ENCODE data around the gene IL20RA.

The IL20RA gene

GRCh38 chr6:137025786-137026730 lies 18.7 kb downstream of the IL20RA start:
- Histone ChIP-seq H3K4me3 (ENCODE audit: insufficient read depth, low read depth, low read length, poor library complexity, severe bottlenecking) (no peak overlapping the region), H3K9me3 (ENCODE audit: control insufficient read depth, low read length) (no peaks in the 10 kb centered on the region), H3K27ac (ENCODE audit: insufficient read depth, low read length, poor library complexity, severe bottlenecking) (no peak overlapping the region), H3K4me1 (ENCODE audit: control insufficient read depth, insufficient read depth, low read length, poor library complexity, severe bottlenecking) (no peaks in the 10 kb centered on the region), H3K36me3 (ENCODE audit: control insufficient read depth, insufficient read depth, low read length) (no peaks in the 10 kb centered on the region), H3K27me3 (replicated peaks; ENCODE audit: control insufficient read depth, insufficient read depth, low read length, poor library complexity, severe bottlenecking) (peaks cover 5% of the 10 kb centered on the region)
- DNase-seq = no peak

DNA sequence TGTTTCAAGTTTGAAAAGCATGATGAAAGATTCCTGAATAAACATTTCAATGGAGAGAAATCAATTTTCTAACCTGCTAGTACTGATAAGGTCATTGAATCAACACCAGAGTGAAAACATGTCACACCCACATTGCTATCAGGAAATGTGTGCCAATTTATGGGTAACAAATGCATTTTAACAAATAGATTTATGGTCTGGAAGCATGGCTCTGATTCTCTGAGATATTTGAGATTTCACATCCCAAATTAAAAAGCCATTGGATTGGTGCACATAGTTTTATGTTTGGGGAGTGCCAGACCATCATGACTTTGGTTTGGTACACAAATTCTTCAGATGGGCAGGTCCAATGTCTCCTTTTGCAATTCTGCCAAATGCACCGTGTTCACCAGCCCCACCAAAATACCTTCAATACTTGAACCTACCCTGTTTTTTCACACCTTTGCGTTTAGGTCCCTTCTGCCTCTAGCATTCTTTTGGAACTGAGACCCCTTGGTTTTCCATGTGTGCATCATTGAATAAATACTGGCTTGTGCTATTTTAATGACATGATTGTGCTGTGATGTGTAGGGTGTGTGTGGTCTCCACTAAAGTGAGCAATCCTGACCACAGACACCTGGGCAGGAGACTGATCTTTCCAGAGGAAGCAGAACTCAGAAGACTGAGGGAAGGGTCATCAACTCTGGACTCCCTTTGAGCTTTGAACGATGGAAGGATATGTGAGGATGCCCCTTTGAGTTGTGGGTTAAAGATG lies 20.4 kb downstream of the IL20RA start:
- Histone ChIP-seq H3K9me3 (ENCODE audit: control insufficient read depth, low read length) (no peaks in the 10 kb centered on the region), H3K27me3 (replicated peaks; ENCODE audit: control insufficient read depth, insufficient read depth, low read length, poor library complexity, severe bottlenecking) (peaks cover 5% of the 10 kb centered on the region), H3K4me1 (ENCODE audit: control insufficient read depth, insufficient read depth, low read length, poor library complexity, severe bottlenecking) (no peaks in the 10 kb centered on the region), H3K4me3 (ENCODE audit: insufficient read depth, low read depth, low read length, poor library complexity, severe bottlenecking) (no peak overlapping the region), H3K27ac (ENCODE audit: insufficient read depth, low read length, poor library complexity, severe bottlenecking) (no peak overlapping the region), H3K36me3 (ENCODE audit: control insufficient read depth, insufficient read depth, low read length) (no peaks in the 10 kb centered on the region)
- DNase-seq = no peak

GRCh38 chr6:137020776-137021175 lies 24.0 kb downstream of the IL20RA start:
- no peak for DNase-seq
- no peak overlapping the region for H3K4me3 ChIP-seq (ENCODE audit: insufficient read depth, low read depth, low read length, poor library complexity, severe bottlenecking)
- peaks cover 2% of the 10 kb centered on the region for H3K27me3 ChIP-seq (replicated peaks; ENCODE audit: control insufficient read depth, insufficient read depth, low read length, poor library complexity, severe bottlenecking)
- H3K36me3 ChIP-seq (ENCODE audit: control insufficient read depth, insufficient read depth, low read length) = no peaks in the 10 kb centered on the region
- H3K9me3 ChIP-seq (ENCODE audit: control insufficient read depth, low read length) = no peaks in the 10 kb centered on the region
- no peak overlapping the region for H3K27ac ChIP-seq (ENCODE audit: insufficient read depth, low read length, poor library complexity, severe bottlenecking)
- H3K4me1 ChIP-seq (ENCODE audit: control insufficient read depth, insufficient read depth, low read length, poor library complexity, severe bottlenecking) = no peaks in the 10 kb centered on the region

GRCh38 chr6:137019476-137020272 lies 25.1 kb downstream of the IL20RA start:
- H3K27ac ChIP-seq (ENCODE audit: insufficient read depth, low read length, poor library complexity, severe bottlenecking) = no peak overlapping the region
- H3K4me3 ChIP-seq (ENCODE audit: insufficient read depth, low read depth, low read length, poor library complexity, severe bottlenecking) = no peak overlapping the region
- no peaks in the 10 kb centered on the region for H3K9me3 ChIP-seq (ENCODE audit: control insufficient read depth, low read length)
- H3K4me1 ChIP-seq (ENCODE audit: control insufficient read depth, insufficient read depth, low read length, poor library complexity, severe bottlenecking) = no peaks in the 10 kb centered on the region
- peaks cover 2% of the 10 kb centered on the region for H3K27me3 ChIP-seq (replicated peaks; ENCODE audit: control insufficient read depth, insufficient read depth, low read length, poor library complexity, severe bottlenecking)
- H3K36me3 ChIP-seq (ENCODE audit: control insufficient read depth, insufficient read depth, low read length) = no peaks in the 10 kb centered on the region
- DNase-seq = no peak

GRCh38 chr6:137017081-137017480 lies 27.7 kb downstream of the IL20RA start:
- Histone ChIP-seq H3K27ac (ENCODE audit: insufficient read depth, low read length, poor library complexity, severe bottlenecking) (no peak overlapping the region), H3K4me1 (ENCODE audit: control insufficient read depth, insufficient read depth, low read length, poor library complexity, severe bottlenecking) (no peaks in the 10 kb centered on the region), H3K4me3 (ENCODE audit: insufficient read depth, low read depth, low read length, poor library complexity, severe bottlenecking) (no peak overlapping the region), H3K36me3 (ENCODE audit: control insufficient read depth, insufficient read depth, low read length) (no peaks in the 10 kb centered on the region), H3K9me3 (ENCODE audit: control insufficient read depth, low read length) (no peaks in the 10 kb centered on the region), H3K27me3 (replicated peaks; ENCODE audit: control insufficient read depth, insufficient read depth, low read length, poor library complexity, severe bottlenecking) (peaks cover 7% of the 10 kb centered on the region)
- DNase-seq = no peak

- Histone ChIP-seq H3K4me3 (ENCODE audit: insufficient read depth, low read depth, low read length, poor library complexity, severe bottlenecking) (no peak overlapping the region), H3K27ac (ENCODE audit: insufficient read depth, low read length, poor library complexity, severe bottlenecking) (no peak overlapping the region), H3K27me3 (replicated peaks; ENCODE audit: control insufficient read depth, insufficient read depth, low read length, poor library complexity, severe bottlenecking) (peaks cover 9% of the 10 kb centered on the region), H3K4me1 (ENCODE audit: control insufficient read depth, insufficient read depth, low read length, poor library complexity, severe bottlenecking) (no peaks in the 10 kb centered on the region), H3K9me3 (ENCODE audit: control insufficient read depth, low read length) (no peaks in the 10 kb centered on the region), H3K36me3 (ENCODE audit: control insufficient read depth, insufficient read depth, low read length) (no peaks in the 10 kb centered on the region)
- no peak for DNase-seq
Observed at GRCh38 chr6:137016356-137016755, 28.4 kb downstream of the IL20RA start.

DNA sequence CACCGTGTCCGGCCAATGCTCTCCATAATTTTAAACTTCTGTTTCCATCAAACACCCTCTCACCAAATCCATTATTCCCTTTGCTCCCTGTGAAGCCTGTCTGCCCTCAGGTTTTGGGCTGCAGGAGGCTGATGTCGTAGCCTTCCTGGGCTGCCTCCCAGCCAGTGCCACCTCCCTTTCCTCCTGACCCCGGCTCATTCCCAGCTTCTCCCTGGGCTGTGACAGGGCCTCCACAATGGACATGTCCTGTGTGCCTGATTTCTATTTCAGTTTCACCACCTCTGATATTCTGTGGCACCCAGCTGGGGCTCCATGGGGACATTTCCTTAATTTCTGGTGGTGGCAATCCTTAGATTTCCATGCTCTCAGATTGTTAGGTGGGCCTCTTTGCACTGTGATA lies 28.8 kb downstream of the IL20RA start:
- no peaks in the 10 kb centered on the region for H3K9me3 ChIP-seq (ENCODE audit: control insufficient read depth, low read length)
- no peaks in the 10 kb centered on the region for H3K4me1 ChIP-seq (ENCODE audit: control insufficient read depth, insufficient read depth, low read length, poor library complexity, severe bottlenecking)
- no peak overlapping the region for H3K4me3 ChIP-seq (ENCODE audit: insufficient read depth, low read depth, low read length, poor library complexity, severe bottlenecking)
- DNase-seq = no peak
- H3K36me3 ChIP-seq (ENCODE audit: control insufficient read depth, insufficient read depth, low read length) = no peaks in the 10 kb centered on the region
- peaks cover 9% of the 10 kb centered on the region for H3K27me3 ChIP-seq (replicated peaks; ENCODE audit: control insufficient read depth, insufficient read depth, low read length, poor library complexity, severe bottlenecking)
- no peak overlapping the region for H3K27ac ChIP-seq (ENCODE audit: insufficient read depth, low read length, poor library complexity, severe bottlenecking)

DNA sequence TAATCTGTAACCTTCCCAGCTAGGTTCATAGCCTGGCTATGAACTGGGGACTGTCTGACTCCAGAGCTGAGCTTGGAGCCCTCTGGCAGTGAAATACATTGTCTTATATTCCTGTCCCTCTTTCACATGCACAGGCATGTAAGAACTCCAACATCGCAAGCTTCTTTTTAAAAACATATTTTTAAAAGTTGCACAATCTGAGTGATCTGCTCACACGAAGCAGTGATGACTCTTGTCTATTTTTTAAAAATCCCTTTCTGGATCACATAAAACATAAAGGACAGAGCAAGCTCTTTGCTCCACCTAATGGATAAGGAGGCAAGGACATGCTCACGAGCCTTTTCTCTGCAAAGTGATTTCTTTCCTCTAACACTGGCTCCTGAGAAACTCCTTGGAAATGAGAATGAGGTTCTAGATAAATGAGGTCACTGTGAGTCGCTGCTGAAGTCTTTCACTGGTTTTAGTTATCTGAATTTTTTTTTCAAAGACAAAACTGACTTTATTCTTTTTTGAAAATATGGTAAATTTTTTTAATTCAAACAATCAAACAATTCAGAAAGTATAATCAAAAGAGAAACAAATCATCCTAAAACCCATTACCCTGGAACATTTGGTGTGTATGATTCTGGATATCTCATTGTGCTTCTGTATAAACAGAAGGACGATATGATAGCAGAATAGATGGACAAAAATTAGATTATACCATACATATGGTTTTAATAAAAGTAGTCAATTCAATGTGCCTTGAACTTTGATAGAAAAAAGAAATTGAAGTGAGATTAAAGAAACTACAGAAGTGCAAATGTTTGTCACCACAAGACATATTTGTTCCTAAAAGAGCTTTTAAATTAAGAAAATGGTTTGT lies 30.8 kb downstream of the IL20RA start:
- Histone ChIP-seq H3K4me3 (ENCODE audit: insufficient read depth, low read depth, low read length, poor library complexity, severe bottlenecking) (no peak overlapping the region), H3K27me3 (replicated peaks; ENCODE audit: control insufficient read depth, insufficient read depth, low read length, poor library complexity, severe bottlenecking) (peaks cover 9% of the 10 kb centered on the region), H3K36me3 (ENCODE audit: control insufficient read depth, insufficient read depth, low read length) (no peaks in the 10 kb centered on the region), H3K9me3 (ENCODE audit: control insufficient read depth, low read length) (no peaks in the 10 kb centered on the region), H3K4me1 (ENCODE audit: control insufficient read depth, insufficient read depth, low read length, poor library complexity, severe bottlenecking) (no peaks in the 10 kb centered on the region), H3K27ac (ENCODE audit: insufficient read depth, low read length, poor library complexity, severe bottlenecking) (no peak overlapping the region)
- no peak for DNase-seq

DNA sequence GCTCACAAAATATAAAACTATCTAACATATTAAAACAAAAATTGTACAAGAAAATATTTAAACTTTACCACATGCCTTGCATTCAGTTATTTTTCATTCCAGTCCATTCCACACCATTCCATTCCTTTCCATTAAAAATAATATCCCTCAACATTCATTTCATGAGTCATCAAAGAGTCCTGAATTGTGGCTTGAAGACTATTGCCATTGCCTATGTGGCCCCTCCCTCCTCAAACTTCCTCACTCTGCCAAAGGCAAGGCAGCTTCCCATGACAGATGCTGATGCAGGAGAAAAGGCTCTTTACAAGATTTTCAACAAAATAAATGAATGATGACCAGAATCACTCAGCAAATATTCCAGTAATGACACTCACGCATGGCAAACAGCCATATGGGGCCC lies 31.7 kb downstream of the IL20RA start:
- Histone ChIP-seq H3K9me3 (ENCODE audit: control insufficient read depth, low read length) (no peaks in the 10 kb centered on the region), H3K4me3 (ENCODE audit: insufficient read depth, low read depth, low read length, poor library complexity, severe bottlenecking) (no peak overlapping the region), H3K4me1 (ENCODE audit: control insufficient read depth, insufficient read depth, low read length, poor library complexity, severe bottlenecking) (no peaks in the 10 kb centered on the region), H3K27ac (ENCODE audit: insufficient read depth, low read length, poor library complexity, severe bottlenecking) (no peak overlapping the region), H3K27me3 (replicated peaks; ENCODE audit: control insufficient read depth, insufficient read depth, low read length, poor library complexity, severe bottlenecking) (peaks cover 11% of the 10 kb centered on the region), H3K36me3 (ENCODE audit: control insufficient read depth, insufficient read depth, low read length) (no peaks in the 10 kb centered on the region)
- no peak for DNase-seq
